ENCODE measurements around the gene SMIM20. TPM values are rescaled to one million over a fixed set of nuclear protein-coding genes. Genes with fewer than 3 reads are reported as not detected.
"Not testable (repeated sequence)": the region's sequence is repeated elsewhere in the genome, so short reads cannot be mapped to it uniquely, and the experiment has no call there.

SMIM20 gene
- total and polyA plus RNA-seq, 2 experiments from 2014 or later: 56.6 to 82.9 TPM

DNA sequence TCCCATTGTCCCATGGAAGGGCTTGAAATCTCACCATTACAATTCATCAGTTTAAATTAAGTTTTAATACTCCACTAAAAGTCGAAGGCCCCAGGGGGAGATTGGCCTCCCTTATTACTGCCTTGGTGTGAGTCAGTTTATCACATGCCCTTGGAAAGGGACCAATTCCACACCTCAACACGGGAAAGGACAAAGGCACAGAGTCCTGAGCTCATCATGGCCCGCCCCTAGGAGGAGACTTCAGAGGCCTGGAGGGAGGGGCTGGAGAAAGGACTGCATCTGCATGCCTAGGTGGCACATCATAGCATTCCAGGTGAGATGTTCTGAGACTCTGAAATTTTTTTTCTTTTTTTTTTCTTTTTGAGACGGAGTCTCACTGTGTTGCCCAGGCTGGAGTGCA, 48.4 kb upstream of the SMIM20 start:
- peak; percentile 68 for DNase-seq (ENCODE audit: low spot score)

DNA sequence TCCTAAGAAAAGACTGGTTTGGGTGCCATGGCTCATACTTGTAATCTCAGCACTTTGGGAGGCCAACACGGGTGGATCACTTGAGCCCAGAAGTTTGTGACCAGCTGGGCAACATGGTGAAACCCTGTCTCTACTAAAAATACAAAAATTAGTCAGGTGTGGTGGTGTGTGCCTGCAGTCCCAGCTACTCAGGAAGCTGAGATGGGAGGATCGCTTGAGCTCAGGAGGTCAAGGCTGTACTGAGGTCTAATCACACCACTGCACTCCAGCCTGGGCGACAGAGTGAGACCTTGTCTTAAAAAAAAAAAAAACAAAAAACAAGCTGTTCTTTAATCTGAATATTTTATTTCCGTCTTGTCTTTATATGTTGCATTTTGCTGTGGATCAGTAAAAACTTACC, 47.6 kb upstream of the SMIM20 start:
- H2AFZ ChIP-seq; H3K4me3 Mint-ChIP-seq; H3K36me3 ChIP-seq (ENCODE audit: insufficient read depth); H3K79me2 ChIP-seq (replicated peaks; ENCODE audit: insufficient read depth); H3K4me2 ChIP-seq; H3K27ac Mint-ChIP-seq; H3K9me2 ChIP-seq (ENCODE audit: insufficient read depth); H4K20me1 ChIP-seq (replicated peaks; ENCODE audit: insufficient read depth); H3F3A ChIP-seq (replicated peaks; ENCODE audit: low read depth); H3K9me3 Mint-ChIP-seq; ATAC-seq; H3K27ac ChIP-seq (ENCODE audit: low read depth); H3K4me3 ChIP-seq; H3K36me3 Mint-ChIP-seq (ENCODE audit: low read depth); DNase-seq (ENCODE audit: low spot score): not testable (repeated sequence)
- Histone ChIP-seq H3K27me3 (ENCODE audit: insufficient read depth) (peaks cover 15% of the 10 kb centered on the region), H3K4me1 (ENCODE audit: insufficient read depth) (peaks cover 24% of the 10 kb centered on the region)
- Mint-ChIP-seq H3K4me1 (peaks cover 20% of the 10 kb centered on the region), H3K27me3 (ENCODE audit: insufficient read depth, low read depth, poor library complexity) (peaks cover 14% of the 10 kb centered on the region)

More for the DNA sequence above, 48.4 kb upstream of the SMIM20 start:
- H3K27me3 ChIP-seq (ENCODE audit: insufficient read depth): peaks cover 15% of the 10 kb centered on the region
- peak; percentile 15 for ATAC-seq
- H3K79me2 ChIP-seq (replicated peaks; ENCODE audit: insufficient read depth): peaks cover 15% of the 10 kb centered on the region
- no peaks in the 10 kb centered on the region for H3K36me3 ChIP-seq (ENCODE audit: insufficient read depth)
- no peaks in the 10 kb centered on the region for H3K9me2 ChIP-seq (ENCODE audit: insufficient read depth)
- peaks cover 14% of the 10 kb centered on the region for H3K27me3 Mint-ChIP-seq (ENCODE audit: insufficient read depth, low read depth, poor library complexity)
- no peak overlapping the region for H3K27ac ChIP-seq (ENCODE audit: low read depth)
- no peak overlapping the region for H3K4me3 ChIP-seq
- no peak overlapping the region for H3K27ac Mint-ChIP-seq
- TF ChIP-seq EZH2phosphoT487 (IDR thresholded peaks at IDR 0.05; ENCODE audit: unreplicated experiment) (no peak), CREB1 (CRISPR knock-in tag; IDR thresholded peaks at IDR 0.05; ENCODE audit: low read depth) (no peak), ZNF331 (CRISPR knock-in tag; IDR thresholded peaks at IDR 0.05; ENCODE audit: low read depth) (no peak), ZNF114 (CRISPR knock-in tag; IDR thresholded peaks at IDR 0.05) (no peak)
- TF ChIP-seq, protein P1, sequence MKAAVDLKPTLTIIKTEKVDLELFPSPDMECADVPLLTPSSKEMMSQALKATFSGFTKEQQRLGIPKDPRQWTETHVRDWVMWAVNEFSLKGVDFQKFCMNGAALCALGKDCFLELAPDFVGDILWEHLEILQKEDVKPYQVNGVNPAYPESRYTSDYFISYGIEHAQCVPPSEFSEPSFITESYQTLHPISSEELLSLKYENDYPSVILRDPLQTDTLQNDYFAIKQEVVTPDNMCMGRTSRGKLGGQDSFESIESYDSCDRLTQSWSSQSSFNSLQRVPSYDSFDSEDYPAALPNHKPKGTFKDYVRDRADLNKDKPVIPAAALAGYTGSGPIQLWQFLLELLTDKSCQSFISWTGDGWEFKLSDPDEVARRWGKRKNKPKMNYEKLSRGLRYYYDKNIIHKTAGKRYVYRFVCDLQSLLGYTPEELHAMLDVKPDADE (IDR thresholded peaks at IDR 0.05): no peak
- TF ChIP-seq, protein P2, sequence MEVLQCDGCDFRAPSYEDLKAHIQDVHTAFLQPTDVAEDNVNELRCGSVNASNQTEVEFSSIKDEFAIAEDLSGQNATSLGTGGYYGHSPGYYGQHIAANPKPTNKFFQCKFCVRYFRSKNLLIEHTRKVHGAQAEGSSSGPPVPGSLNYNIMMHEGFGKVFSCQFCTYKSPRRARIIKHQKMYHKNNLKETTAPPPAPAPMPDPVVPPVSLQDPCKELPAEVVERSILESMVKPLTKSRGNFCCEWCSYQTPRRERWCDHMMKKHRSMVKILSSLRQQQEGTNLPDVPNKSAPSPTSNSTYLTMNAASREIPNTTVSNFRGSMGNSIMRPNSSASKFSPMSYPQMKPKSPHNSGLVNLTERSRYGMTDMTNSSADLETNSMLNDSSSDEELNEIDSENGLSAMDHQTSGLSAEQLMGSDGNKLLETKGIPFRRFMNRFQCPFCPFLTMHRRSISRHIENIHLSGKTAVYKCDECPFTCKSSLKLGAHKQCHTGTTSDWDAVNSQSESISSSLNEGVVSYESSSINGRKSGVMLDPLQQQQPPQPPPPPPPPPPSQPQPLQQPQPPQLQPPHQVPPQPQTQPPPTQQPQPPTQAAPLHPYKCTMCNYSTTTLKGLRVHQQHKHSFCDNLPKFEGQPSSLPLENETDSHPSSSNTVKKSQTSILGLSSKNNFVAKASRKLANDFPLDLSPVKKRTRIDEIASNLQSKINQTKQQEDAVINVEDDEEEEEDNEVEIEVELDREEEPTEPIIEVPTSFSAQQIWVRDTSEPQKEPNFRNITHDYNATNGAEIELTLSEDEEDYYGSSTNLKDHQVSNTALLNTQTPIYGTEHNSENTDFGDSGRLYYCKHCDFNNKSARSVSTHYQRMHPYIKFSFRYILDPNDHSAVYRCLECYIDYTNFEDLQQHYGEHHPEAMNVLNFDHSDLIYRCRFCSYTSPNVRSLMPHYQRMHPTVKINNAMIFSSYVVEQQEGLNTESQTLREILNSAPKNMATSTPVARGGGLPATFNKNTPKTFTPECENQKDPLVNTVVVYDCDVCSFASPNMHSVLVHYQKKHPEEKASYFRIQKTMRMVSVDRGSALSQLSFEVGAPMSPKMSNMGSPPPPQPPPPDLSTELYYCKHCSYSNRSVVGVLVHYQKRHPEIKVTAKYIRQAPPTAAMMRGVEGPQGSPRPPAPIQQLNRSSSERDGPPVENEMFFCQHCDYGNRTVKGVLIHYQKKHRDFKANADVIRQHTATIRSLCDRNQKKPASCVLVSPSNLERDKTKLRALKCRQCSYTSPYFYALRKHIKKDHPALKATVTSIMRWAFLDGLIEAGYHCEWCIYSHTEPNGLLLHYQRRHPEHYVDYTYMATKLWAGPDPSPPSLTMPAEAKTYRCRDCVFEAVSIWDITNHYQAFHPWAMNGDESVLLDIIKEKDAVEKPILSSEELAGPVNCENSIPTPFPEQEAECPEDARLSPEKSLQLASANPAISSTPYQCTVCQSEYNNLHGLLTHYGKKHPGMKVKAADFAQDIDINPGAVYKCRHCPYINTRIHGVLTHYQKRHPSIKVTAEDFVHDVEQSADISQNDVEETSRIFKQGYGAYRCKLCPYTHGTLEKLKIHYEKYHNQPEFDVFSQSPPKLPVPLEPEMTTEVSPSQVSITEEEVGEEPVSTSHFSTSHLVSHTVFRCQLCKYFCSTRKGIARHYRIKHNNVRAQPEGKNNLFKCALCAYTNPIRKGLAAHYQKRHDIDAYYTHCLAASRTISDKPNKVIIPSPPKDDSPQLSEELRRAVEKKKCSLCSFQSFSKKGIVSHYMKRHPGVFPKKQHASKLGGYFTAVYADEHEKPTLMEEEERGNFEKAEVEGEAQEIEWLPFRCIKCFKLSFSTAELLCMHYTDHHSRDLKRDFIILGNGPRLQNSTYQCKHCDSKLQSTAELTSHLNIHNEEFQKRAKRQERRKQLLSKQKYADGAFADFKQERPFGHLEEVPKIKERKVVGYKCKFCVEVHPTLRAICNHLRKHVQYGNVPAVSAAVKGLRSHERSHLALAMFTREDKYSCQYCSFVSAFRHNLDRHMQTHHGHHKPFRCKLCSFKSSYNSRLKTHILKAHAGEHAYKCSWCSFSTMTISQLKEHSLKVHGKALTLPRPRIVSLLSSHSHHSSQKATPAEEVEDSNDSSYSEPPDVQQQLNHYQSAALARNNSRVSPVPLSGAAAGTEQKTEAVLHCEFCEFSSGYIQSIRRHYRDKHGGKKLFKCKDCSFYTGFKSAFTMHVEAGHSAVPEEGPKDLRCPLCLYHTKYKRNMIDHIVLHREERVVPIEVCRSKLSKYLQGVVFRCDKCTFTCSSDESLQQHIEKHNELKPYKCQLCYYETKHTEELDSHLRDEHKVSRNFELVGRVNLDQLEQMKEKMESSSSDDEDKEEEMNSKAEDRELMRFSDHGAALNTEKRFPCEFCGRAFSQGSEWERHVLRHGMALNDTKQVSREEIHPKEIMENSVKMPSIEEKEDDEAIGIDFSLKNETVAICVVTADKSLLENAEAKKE (CRISPR knock-in tag; IDR thresholded peaks at IDR 0.05): no peak
- TF ChIP-seq, protein P3, sequence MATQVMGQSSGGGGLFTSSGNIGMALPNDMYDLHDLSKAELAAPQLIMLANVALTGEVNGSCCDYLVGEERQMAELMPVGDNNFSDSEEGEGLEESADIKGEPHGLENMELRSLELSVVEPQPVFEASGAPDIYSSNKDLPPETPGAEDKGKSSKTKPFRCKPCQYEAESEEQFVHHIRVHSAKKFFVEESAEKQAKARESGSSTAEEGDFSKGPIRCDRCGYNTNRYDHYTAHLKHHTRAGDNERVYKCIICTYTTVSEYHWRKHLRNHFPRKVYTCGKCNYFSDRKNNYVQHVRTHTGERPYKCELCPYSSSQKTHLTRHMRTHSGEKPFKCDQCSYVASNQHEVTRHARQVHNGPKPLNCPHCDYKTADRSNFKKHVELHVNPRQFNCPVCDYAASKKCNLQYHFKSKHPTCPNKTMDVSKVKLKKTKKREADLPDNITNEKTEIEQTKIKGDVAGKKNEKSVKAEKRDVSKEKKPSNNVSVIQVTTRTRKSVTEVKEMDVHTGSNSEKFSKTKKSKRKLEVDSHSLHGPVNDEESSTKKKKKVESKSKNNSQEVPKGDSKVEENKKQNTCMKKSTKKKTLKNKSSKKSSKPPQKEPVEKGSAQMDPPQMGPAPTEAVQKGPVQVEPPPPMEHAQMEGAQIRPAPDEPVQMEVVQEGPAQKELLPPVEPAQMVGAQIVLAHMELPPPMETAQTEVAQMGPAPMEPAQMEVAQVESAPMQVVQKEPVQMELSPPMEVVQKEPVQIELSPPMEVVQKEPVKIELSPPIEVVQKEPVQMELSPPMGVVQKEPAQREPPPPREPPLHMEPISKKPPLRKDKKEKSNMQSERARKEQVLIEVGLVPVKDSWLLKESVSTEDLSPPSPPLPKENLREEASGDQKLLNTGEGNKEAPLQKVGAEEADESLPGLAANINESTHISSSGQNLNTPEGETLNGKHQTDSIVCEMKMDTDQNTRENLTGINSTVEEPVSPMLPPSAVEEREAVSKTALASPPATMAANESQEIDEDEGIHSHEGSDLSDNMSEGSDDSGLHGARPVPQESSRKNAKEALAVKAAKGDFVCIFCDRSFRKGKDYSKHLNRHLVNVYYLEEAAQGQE (IDR thresholded peaks at IDR 0.05; ENCODE audit: unreplicated experiment): no peak
- no peak overlapping the region for H2AFZ ChIP-seq
- H4K20me1 ChIP-seq (replicated peaks; ENCODE audit: insufficient read depth): no peaks in the 10 kb centered on the region
- H3K36me3 Mint-ChIP-seq (ENCODE audit: low read depth): peaks cover 4% of the 10 kb centered on the region; the same call in 2 of the 3 replicates
- peaks cover 7% of the 10 kb centered on the region; the same call in 1 of the 2 replicates for H3F3A ChIP-seq (replicated peaks; ENCODE audit: low read depth)
- peaks cover 24% of the 10 kb centered on the region for H3K4me1 Mint-ChIP-seq
- 0 out of 2 replicates have a peak overlapping the region, but pooled peaks have one; percentile 47 for H3K4me2 ChIP-seq
- H3K4me3 Mint-ChIP-seq: no peak overlapping the region
- H3K4me1 ChIP-seq (ENCODE audit: insufficient read depth): peaks cover 33% of the 10 kb centered on the region
- no peaks in the 10 kb centered on the region for H3K9me3 Mint-ChIP-seq

Measured in GM23338 (cell line).